ENCODE results near the gene CHST1.

The CHST1 gene

DNA sequence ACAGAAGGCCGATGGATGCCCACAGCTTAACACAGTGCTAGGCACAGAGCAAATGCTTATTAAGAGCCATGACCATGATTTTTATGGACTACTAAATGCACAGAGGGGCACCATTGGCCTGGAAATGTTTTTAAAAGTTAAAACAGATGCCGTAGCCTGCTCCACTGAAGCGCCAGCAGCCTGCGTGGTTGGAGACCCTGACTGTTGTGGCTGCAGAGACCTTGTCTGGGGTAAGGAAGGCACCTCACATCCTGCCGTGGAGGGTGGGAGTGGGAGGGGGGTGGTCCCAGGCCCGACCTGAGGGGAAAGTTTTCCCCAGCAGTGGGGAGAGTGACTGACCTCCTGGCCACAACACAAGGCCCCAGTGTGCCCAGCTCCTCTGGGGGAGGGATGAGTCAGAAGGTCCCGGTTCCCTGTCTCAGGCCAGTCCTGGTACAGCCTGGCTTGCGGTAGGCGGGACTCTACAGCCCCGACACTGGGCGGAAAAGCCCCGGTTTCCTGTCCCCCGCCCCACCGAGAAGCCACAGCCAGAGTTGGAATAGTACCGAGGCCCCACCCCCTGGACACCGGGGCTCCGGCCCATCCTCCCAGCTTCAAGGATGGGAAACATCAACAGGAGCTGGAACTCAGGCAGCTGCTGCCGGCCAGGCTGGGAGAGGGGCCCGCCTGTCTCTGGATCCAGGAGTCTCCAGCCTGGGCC lies 7.0 kb downstream of the CHST1 start:
- H3K18ac ChIP-seq (ENCODE audit: low read length): peak overlapping the region; percentile 66
- no peak overlapping the region for H3K14ac ChIP-seq (ENCODE audit: low read length)
- WGBS, 2 donors (ENCODE audit: extremely low coverage in 2 of 2, insufficient read length in 2 of 2, insufficient replicate concordance in 1 of 2): no CpG with 5 or more reads among the region's 19 CpGs
- peak overlapping the region; percentile 4 for H3K27ac ChIP-seq (replicated peaks; ENCODE audit: low read length)
- peaks cover 14 to 45% of the 10 kb centered on the region in 2 donors for H3K4me1 ChIP-seq (ENCODE audit: control insufficient read depth in 2 of 2, insufficient read depth in 1 of 2, low read depth in 1 of 2, low read length in 2 of 2)
- peak overlapping the region; percentile 46 for H3K9ac ChIP-seq (ENCODE audit: low read depth, low read length, poor library complexity)
- no peaks in the 10 kb centered on the region for H3K36me3 ChIP-seq (replicated peaks in 1 of 2; ENCODE audit: control insufficient read depth in 2 of 2, insufficient read depth in 2 of 2, low read length in 2 of 2)
- no peak overlapping the region for H3K4me2 ChIP-seq (ENCODE audit: insufficient read depth, low read length, poor library complexity, severe bottlenecking)
- no peak overlapping the region for H2BK15ac ChIP-seq (ENCODE audit: low read length)
- H3K27me3 ChIP-seq (ENCODE audit: control insufficient read depth in 3 of 3, insufficient read depth in 3 of 3, low read depth in 1 of 3, low read length in 3 of 3): peaks cover 0 to 65% (median 13%) of the 10 kb centered on the region in 3 experiments
- H3K23ac ChIP-seq (ENCODE audit: low read depth, low read length, poor library complexity): no peak overlapping the region
- no peaks in the 10 kb centered on the region for H3K9me3 ChIP-seq (replicated peaks in 1 of 2; ENCODE audit: control insufficient read depth in 2 of 2, insufficient read depth in 1 of 2, low read depth in 1 of 2, low read length in 2 of 2)
- no peak overlapping the region for H4K8ac ChIP-seq (ENCODE audit: low read depth, low read length)
- no peak overlapping the region for H3K4ac ChIP-seq (ENCODE audit: low read length)
- no peaks in the 10 kb centered on the region for H3K79me1 ChIP-seq (ENCODE audit: low read depth, low read length)
- H2AK5ac ChIP-seq (ENCODE audit: low read depth, low read length): peak overlapping the region; percentile 80
- no peak overlapping the region for H4K91ac ChIP-seq (ENCODE audit: low read depth, low read length, poor library complexity)
- H2BK12ac ChIP-seq (ENCODE audit: low read length): no peak overlapping the region
- no peak overlapping the region for H3K4me3 ChIP-seq (ENCODE audit: low read length in 2 of 2)
- H2BK5ac ChIP-seq (ENCODE audit: low read length): peak overlapping the region; percentile 82
- no peak for DNase-seq (ENCODE audit: low spot score)
- peak overlapping the region; percentile 77 for H2AFZ ChIP-seq (ENCODE audit: low read length)
- peak overlapping the region; percentile 4 for H2BK120ac ChIP-seq (ENCODE audit: low read depth, low read length)

DNA sequence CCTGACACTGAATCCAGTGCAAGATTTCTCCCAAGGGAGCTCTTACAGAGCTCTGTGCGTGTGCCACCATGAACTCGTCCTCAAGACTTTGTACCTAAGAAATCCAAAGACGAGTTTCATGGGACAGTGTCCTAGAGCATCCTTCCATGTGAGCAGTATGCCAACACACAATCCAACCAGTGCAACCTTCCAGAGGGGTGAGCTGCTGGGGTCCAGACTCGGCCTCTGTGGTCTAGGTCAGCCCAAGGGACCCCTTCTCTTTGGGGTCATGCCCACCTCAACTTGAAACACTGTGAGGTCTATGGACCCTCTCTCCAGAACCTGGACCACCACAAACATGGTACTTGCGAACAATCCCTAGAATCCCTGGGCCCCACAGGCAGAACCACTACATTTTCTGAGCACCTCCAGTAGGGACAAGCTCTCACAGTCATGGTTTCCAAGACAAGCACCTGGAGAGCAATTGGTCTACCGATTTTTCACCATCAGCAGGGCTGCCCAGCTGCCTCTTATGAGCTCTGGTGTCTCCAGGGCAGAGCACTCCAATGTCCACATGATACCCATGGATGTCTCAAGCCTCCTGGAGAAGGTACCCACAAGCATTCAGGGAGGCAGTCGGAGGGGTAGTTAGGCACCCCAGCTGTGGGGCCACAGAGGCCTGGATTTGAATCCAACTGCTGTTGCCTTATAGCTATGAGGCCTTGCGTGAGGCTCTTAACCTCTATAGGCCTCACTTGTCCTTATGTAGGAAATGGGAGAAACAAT lies 7.7 kb downstream of the CHST1 start:
- DNase-seq (ENCODE audit: low spot score): no peak
- H3K4ac ChIP-seq (ENCODE audit: low read length): no peak overlapping the region
- H3K18ac ChIP-seq (ENCODE audit: low read length): no peak overlapping the region
- H3K23ac ChIP-seq (ENCODE audit: low read depth, low read length, poor library complexity): no peak overlapping the region
- no peaks in the 10 kb centered on the region for H3K9me3 ChIP-seq (replicated peaks in 1 of 2; ENCODE audit: control insufficient read depth in 2 of 2, insufficient read depth in 1 of 2, low read depth in 1 of 2, low read length in 2 of 2)
- no peak overlapping the region for H4K8ac ChIP-seq (ENCODE audit: low read depth, low read length)
- H2BK120ac ChIP-seq (ENCODE audit: low read depth, low read length): peak overlapping the region; percentile 4
- peaks cover 8 to 39% of the 10 kb centered on the region in 2 donors for H3K4me1 ChIP-seq (ENCODE audit: control insufficient read depth in 2 of 2, insufficient read depth in 1 of 2, low read depth in 1 of 2, low read length in 2 of 2)
- no peak overlapping the region for H3K4me3 ChIP-seq (ENCODE audit: low read length in 2 of 2)
- WGBS, 2 donors (ENCODE audit: extremely low coverage in 2 of 2, insufficient read length in 2 of 2, insufficient replicate concordance in 1 of 2): no CpG with 5 or more reads among the region's 8 CpGs
- peak overlapping the region; percentile 8 for H2BK12ac ChIP-seq (ENCODE audit: low read length)
- H4K91ac ChIP-seq (ENCODE audit: low read depth, low read length, poor library complexity): no peak overlapping the region
- H2AK5ac ChIP-seq (ENCODE audit: low read depth, low read length): no peak overlapping the region
- no peak overlapping the region for H3K27ac ChIP-seq (replicated peaks; ENCODE audit: low read length)
- H3K9ac ChIP-seq (ENCODE audit: low read depth, low read length, poor library complexity): peak overlapping the region; percentile 18
- no peaks in the 10 kb centered on the region for H3K79me1 ChIP-seq (ENCODE audit: low read depth, low read length)
- H2AFZ ChIP-seq (ENCODE audit: low read length): no peak overlapping the region
- peak overlapping the region; percentile 68 for H2BK15ac ChIP-seq (ENCODE audit: low read length)
- no peaks in the 10 kb centered on the region for H3K36me3 ChIP-seq (replicated peaks in 1 of 2; ENCODE audit: control insufficient read depth in 2 of 2, insufficient read depth in 2 of 2, low read length in 2 of 2)
- no peak overlapping the region for H3K4me2 ChIP-seq (ENCODE audit: insufficient read depth, low read length, poor library complexity, severe bottlenecking)
- peaks cover 0 to 65% (median 6%) of the 10 kb centered on the region in 3 experiments for H3K27me3 ChIP-seq (ENCODE audit: control insufficient read depth in 3 of 3, insufficient read depth in 3 of 3, low read depth in 1 of 3, low read length in 3 of 3)
- H2BK5ac ChIP-seq (ENCODE audit: low read length): no peak overlapping the region
- no peak overlapping the region for H3K14ac ChIP-seq (ENCODE audit: low read length)

DNA sequence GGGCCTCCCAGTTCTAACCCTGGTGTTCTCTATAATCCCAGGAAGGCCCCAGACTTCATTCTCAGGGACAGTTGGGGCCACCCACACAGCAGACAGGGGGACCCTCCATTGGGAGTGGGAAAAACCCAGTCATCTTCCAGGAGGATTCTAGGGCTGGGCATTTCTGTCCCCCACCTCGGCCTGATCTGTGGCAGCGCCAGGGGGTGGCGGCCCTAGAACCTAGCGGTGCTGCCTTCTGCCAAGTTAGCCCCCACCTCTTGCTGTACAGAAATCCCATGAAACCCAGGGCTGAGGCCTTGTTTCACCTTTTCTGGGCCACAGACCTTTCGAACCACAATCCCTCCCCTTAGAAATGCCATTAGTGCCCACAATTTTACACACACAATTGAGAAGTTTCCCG lies 9.6 kb downstream of the CHST1 start:
- Histone ChIP-seq H4K8ac (ENCODE audit: low read depth, low read length) (no peak overlapping the region), H2AFZ (ENCODE audit: low read length) (no peak overlapping the region), H3K14ac (ENCODE audit: low read length) (no peak overlapping the region), H2BK120ac (ENCODE audit: low read depth, low read length) (no peak overlapping the region), H3K4me2 (ENCODE audit: insufficient read depth, low read length, poor library complexity, severe bottlenecking) (no peak overlapping the region), H3K4me1 (ENCODE audit: control insufficient read depth in 2 of 2, insufficient read depth in 1 of 2, low read depth in 1 of 2, low read length in 2 of 2) (peaks cover 5 to 29% of the 10 kb centered on the region in 2 donors), H2BK15ac (ENCODE audit: low read length) (no peak overlapping the region), H2BK5ac (ENCODE audit: low read length) (no peak overlapping the region), H2BK12ac (ENCODE audit: low read length) (peak overlapping the region; percentile 82), H2AK5ac (ENCODE audit: low read depth, low read length) (peak overlapping the region; percentile 69), H3K27ac (replicated peaks; ENCODE audit: low read length) (no peak overlapping the region), H3K79me1 (ENCODE audit: low read depth, low read length) (no peaks in the 10 kb centered on the region), H3K4ac (ENCODE audit: low read length) (no peak overlapping the region), H3K23ac (ENCODE audit: low read depth, low read length, poor library complexity) (no peak overlapping the region), H3K4me3 (ENCODE audit: low read length in 2 of 2) (no peak overlapping the region), H4K91ac (ENCODE audit: low read depth, low read length, poor library complexity) (no peak overlapping the region), H3K9me3 (replicated peaks in 1 of 2; ENCODE audit: control insufficient read depth in 2 of 2, insufficient read depth in 1 of 2, low read depth in 1 of 2, low read length in 2 of 2) (no peaks in the 10 kb centered on the region), H3K36me3 (replicated peaks in 1 of 2; ENCODE audit: control insufficient read depth in 2 of 2, insufficient read depth in 2 of 2, low read length in 2 of 2) (no peaks in the 10 kb centered on the region), H3K18ac (ENCODE audit: low read length) (peak overlapping the region; percentile 89), H3K27me3 (ENCODE audit: control insufficient read depth in 3 of 3, insufficient read depth in 3 of 3, low read depth in 1 of 3, low read length in 3 of 3) (peaks cover 0 to 47% (median 0%) of the 10 kb centered on the region in 3 experiments), H3K9ac (ENCODE audit: low read depth, low read length, poor library complexity) (no peak overlapping the region)
- no peak for DNase-seq (ENCODE audit: low spot score)
- no CpG with 5 or more reads among the region's 6 CpGs for WGBS, 2 donors (ENCODE audit: extremely low coverage in 2 of 2, insufficient read length in 2 of 2, insufficient replicate concordance in 1 of 2)

DNA sequence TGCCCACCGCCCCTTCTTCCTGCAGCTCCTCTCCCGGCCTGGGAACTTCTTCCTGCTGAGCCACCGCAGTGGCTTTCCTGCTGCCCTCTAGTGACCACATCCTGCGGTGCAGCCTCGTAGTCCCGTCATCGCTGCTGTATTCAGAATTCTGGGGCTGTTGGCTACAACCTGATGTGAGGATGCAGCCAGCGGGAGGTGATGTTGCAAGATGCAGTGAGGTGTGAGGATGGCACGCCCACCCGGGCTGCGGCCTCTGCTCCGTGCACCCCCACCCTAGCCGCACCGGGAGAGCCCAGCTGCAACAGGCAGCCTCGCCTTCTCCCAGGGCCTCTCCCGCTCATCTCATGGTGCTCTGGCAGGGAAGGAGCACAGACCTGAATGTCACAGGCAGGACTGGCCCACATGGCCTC lies 10.1 kb downstream of the CHST1 start:
- Histone ChIP-seq H3K4me1 (ENCODE audit: control insufficient read depth in 2 of 2, insufficient read depth in 1 of 2, low read depth in 1 of 2, low read length in 2 of 2) (peaks cover 5 to 25% of the 10 kb centered on the region in 2 donors), H3K27ac (replicated peaks; ENCODE audit: low read length) (no peak overlapping the region), H3K14ac (ENCODE audit: low read length) (no peak overlapping the region), H3K79me1 (ENCODE audit: low read depth, low read length) (no peaks in the 10 kb centered on the region), H3K18ac (ENCODE audit: low read length) (peak overlapping the region; percentile 89), H3K23ac (ENCODE audit: low read depth, low read length, poor library complexity) (no peak overlapping the region), H3K27me3 (ENCODE audit: control insufficient read depth in 3 of 3, insufficient read depth in 3 of 3, low read depth in 1 of 3, low read length in 3 of 3) (peaks cover 0 to 42% (median 0%) of the 10 kb centered on the region in 3 experiments), H3K9me3 (replicated peaks in 1 of 2; ENCODE audit: control insufficient read depth in 2 of 2, insufficient read depth in 1 of 2, low read depth in 1 of 2, low read length in 2 of 2) (no peaks in the 10 kb centered on the region), H4K91ac (ENCODE audit: low read depth, low read length, poor library complexity) (no peak overlapping the region), H3K4me2 (ENCODE audit: insufficient read depth, low read length, poor library complexity, severe bottlenecking) (no peak overlapping the region), H2AFZ (ENCODE audit: low read length) (no peak overlapping the region), H3K9ac (ENCODE audit: low read depth, low read length, poor library complexity) (no peak overlapping the region), H4K8ac (ENCODE audit: low read depth, low read length) (no peak overlapping the region), H3K4ac (ENCODE audit: low read length) (no peak overlapping the region), H3K36me3 (replicated peaks in 1 of 2; ENCODE audit: control insufficient read depth in 2 of 2, insufficient read depth in 2 of 2, low read length in 2 of 2) (no peaks in the 10 kb centered on the region), H2BK5ac (ENCODE audit: low read length) (no peak overlapping the region), H3K4me3 (ENCODE audit: low read length in 2 of 2) (no peak overlapping the region), H2BK15ac (ENCODE audit: low read length) (peak overlapping the region; percentile 64), H2BK12ac (ENCODE audit: low read length) (peak overlapping the region; percentile 82), H2AK5ac (ENCODE audit: low read depth, low read length) (peak overlapping the region; percentile 69), H2BK120ac (ENCODE audit: low read depth, low read length) (no peak overlapping the region)
- WGBS, 2 donors (ENCODE audit: extremely low coverage in 2 of 2, insufficient read length in 2 of 2, insufficient replicate concordance in 1 of 2): no CpG with 5 or more reads among the region's 16 CpGs
- peak; percentile 79 for DNase-seq (ENCODE audit: low spot score)
